ENCODE measurements around the gene LTBP1. TPM values are rescaled to one million over a fixed set of nuclear protein-coding genes. Genes with fewer than 3 reads are reported as not detected.

The LTBP1 gene
- total and polyA plus RNA-seq, 12 donors, result 6.2 to 47.2 (median 15.5) TPM

DNA sequence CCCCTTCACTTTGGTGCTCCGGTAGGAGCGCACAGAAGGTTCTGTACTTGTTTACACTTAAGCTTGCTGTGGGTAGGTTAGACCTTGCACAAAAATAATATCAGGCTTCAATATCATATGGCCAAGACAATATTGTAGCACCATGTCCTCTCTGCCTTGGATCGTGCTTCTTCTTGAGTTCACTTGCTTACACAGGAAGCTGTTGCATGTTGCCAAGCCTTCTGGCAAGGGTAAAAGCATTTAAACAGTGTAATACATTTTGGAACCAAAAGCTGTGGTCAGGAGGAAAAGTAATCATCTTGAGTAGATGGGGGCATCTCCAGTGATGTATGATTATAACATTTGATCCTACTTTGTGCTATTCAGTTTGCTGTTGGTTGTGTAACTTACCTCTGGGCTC is 197.5 kb downstream of the LTBP1 start:
- no peaks in the 10 kb centered on the region for H3K4me1 ChIP-seq (replicated peaks in 1 of 2)
- H3K36me3 ChIP-seq (replicated peaks in 1 of 2), result no peaks in the 10 kb centered on the region
- intact Hi-C loops (cut with DNase I), result no loop called here
- no peak overlapping the region for H3K4me3 ChIP-seq
- H3K9me3 ChIP-seq (replicated peaks in 1 of 3), result no peaks in the 10 kb centered on the region
- DNase-seq, result no peak
- TF ChIP-seq, protein P1, sequence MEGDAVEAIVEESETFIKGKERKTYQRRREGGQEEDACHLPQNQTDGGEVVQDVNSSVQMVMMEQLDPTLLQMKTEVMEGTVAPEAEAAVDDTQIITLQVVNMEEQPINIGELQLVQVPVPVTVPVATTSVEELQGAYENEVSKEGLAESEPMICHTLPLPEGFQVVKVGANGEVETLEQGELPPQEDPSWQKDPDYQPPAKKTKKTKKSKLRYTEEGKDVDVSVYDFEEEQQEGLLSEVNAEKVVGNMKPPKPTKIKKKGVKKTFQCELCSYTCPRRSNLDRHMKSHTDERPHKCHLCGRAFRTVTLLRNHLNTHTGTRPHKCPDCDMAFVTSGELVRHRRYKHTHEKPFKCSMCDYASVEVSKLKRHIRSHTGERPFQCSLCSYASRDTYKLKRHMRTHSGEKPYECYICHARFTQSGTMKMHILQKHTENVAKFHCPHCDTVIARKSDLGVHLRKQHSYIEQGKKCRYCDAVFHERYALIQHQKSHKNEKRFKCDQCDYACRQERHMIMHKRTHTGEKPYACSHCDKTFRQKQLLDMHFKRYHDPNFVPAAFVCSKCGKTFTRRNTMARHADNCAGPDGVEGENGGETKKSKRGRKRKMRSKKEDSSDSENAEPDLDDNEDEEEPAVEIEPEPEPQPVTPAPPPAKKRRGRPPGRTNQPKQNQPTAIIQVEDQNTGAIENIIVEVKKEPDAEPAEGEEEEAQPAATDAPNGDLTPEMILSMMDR (IDR thresholded peaks at IDR 0.05), result no peak
- TF ChIP-seq POLR2A (IDR thresholded peaks at IDR 0.05), result no peak
- H3K27ac ChIP-seq, result no peak overlapping the region
- 79 to 91% (median 87%) methylated on average over 3 of the region's 3 CpGs for WGBS, 4 donors
- no peaks in the 10 kb centered on the region for H3K27me3 ChIP-seq

DNA sequence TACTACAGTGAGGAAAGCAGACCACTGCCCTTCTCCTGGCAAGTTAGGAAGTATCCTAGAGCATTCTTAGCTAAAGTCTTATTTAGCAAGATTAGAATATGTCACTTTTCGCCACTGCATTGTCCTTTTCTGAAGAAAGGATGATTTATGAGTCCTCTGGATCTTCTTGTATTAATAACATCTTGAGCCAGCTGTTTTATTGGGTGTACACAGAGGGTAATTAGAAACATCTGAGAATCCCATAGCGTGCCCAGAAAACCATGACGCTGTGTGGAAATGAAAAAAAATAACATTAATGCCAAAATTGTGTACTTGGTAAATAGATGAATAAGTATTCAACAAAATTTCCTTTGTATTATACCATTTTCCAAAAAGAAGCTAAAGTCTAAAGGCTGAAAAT is 198.7 kb downstream of the LTBP1 start:
- DNase-seq, result no peak
- Histone ChIP-seq H3K4me3 (no peak overlapping the region), H3K27ac (no peak overlapping the region), H3K36me3 (replicated peaks in 1 of 2) (no peaks in the 10 kb centered on the region), H3K27me3 (no peaks in the 10 kb centered on the region), H3K9me3 (replicated peaks in 1 of 3) (no peaks in the 10 kb centered on the region), H3K4me1 (replicated peaks in 1 of 2) (no peaks in the 10 kb centered on the region)
- TF ChIP-seq, protein P1 (IDR thresholded peaks at IDR 0.05), result no peak
- no peak for TF ChIP-seq POLR2A (IDR thresholded peaks at IDR 0.05)
- intact Hi-C loops (cut with DNase I), result no loop called here
- WGBS, 4 donors, result 70 to 88% (median 80%) methylated on average over 3 of the region's 3 CpGs

DNA sequence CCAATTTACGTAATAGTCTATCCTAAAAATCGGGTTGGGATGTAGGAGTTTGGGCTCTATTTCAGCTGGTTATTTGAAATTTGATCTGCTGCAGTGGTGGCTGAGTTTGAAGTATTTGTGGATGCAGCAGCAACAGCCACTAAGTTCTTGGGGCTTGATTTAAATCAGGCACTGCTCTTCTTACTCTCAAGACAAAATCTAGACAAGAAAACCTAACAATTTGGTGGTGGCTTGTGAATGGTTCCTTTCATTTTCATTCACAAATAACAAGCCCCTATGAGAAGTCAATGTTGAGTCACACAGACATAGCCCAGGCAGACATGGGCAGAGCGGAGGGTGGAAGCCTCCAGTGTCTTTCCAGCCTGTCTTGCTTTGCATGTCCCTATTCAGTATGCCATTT is 199.3 kb downstream of the LTBP1 start:
- no peak for DNase-seq
- no peaks in the 10 kb centered on the region for H3K4me1 ChIP-seq (replicated peaks in 1 of 2)
- H3K27ac ChIP-seq, result no peak overlapping the region
- no peaks in the 10 kb centered on the region for H3K27me3 ChIP-seq
- H3K36me3 ChIP-seq (replicated peaks in 1 of 2), result no peaks in the 10 kb centered on the region
- no peak overlapping the region for H3K4me3 ChIP-seq
- 76 to 92% (median 88%) methylated on average over 3 of the region's 3 CpGs for WGBS, 4 donors
- intact Hi-C loops (cut with DNase I), result no loop called here
- no peaks in the 10 kb centered on the region for H3K9me3 ChIP-seq (replicated peaks in 1 of 3)
- TF ChIP-seq POLR2A (IDR thresholded peaks at IDR 0.05), result no peak
- TF ChIP-seq, protein P1 (IDR thresholded peaks at IDR 0.05), result no peak

DNA sequence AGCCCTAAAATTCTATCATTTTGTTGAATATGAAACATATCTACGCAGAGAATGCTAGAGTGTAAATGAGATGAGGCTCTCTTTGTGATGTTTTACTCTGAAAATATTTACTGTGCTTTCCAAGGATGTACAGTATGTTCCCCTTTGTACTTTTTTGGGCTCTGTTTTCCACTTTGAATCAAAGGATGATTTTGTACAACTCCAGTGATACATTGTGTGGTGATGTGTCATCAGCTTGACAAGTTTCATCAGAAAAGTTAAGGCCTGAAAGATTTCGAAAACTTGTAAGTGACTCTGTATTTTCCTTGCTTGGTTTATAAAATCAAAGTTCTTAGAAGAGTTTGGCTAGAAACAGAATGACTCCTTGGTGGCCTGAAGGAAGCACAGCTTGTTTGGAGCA is 206.3 kb downstream of the LTBP1 start:
- H3K4me3 ChIP-seq, result no peak overlapping the region
- H3K27ac ChIP-seq, result no peak overlapping the region
- intact Hi-C loops (cut with DNase I), result no loop called here
- no peaks in the 10 kb centered on the region for H3K36me3 ChIP-seq (replicated peaks in 1 of 2)
- H3K4me1 ChIP-seq (replicated peaks in 1 of 2), result no peaks in the 10 kb centered on the region
- WGBS, 4 donors, result 82 to 90% (median 87%) methylated on average over 2 of the region's 2 CpGs
- no peaks in the 10 kb centered on the region for H3K27me3 ChIP-seq
- no peak for DNase-seq
- H3K9me3 ChIP-seq (replicated peaks in 1 of 3), result no peaks in the 10 kb centered on the region
- no peak for TF ChIP-seq POLR2A (IDR thresholded peaks at IDR 0.05)
- TF ChIP-seq, protein P1 (IDR thresholded peaks at IDR 0.05), result no peak

All from adrenal gland (tissue), 12 donors.